Natural killer cell treated with Interleukin-12 subunit alpha and Interleukin-12 subunit beta and Interleukin-15 and Interleukin-18, amount 100 ng/mL, for 72 hours (primary cell): Measurements from ENCODE around the gene GUCD1. TPM values are rescaled to one million over a fixed set of nuclear protein-coding genes. Genes with fewer than 3 reads are reported as not detected.

ENCODE experiments used
- ATAC-seq, 2 donors: fragments of 150-1000 bp; cut with Tn5 transposase in 1 of 2; sonication (Bioruptor Pico), chemical (Tn5 transposase) in 1 of 2; 2 replicates each; pipeline ENCODE4 v1.10.0; 2021
- DNase-seq: peaks from one replicate; pipeline ENCODE4 v3.0.0; 2022; ENCODE audit warnings: low spot score
- H3K27ac Mint-ChIP-seq, 2 donors: 1 replicate in 1 of 2; 2 replicates in 1 of 2; pipeline ENCODE4 v1.8.0; 2022; ENCODE audit warnings: mixed read lengths in 2 of 2, mild to moderate bottlenecking in 1 of 2, moderate library complexity in 1 of 2
- H3K27me3 Mint-ChIP-seq, 2 donors: 1 replicate in 1 of 2; 2 replicates in 1 of 2; pipeline ENCODE4 v1.8.0; 2022; ENCODE audit warnings: mixed read lengths in 2 of 2
- H3K36me3 Mint-ChIP-seq: one replicate; pipeline ENCODE4 v1.8.0; 2022; ENCODE audit warnings: mixed read lengths
- H3K4me1 Mint-ChIP-seq, 2 donors: 1 replicate in 1 of 2; 2 replicates in 1 of 2; pipeline ENCODE4 v1.8.0; 2022; ENCODE audit warnings: low read depth in 2 of 2, mixed read lengths in 2 of 2, mild to moderate bottlenecking in 1 of 2
- H3K4me3 Mint-ChIP-seq: one replicate; pipeline ENCODE4 v1.8.0; 2022; ENCODE audit warnings: mixed read lengths
- H3K9me3 Mint-ChIP-seq: 2 replicates; pipeline ENCODE4 v1.8.0; 2022; ENCODE audit warnings: mixed read lengths
- total RNA-seq, 2 donors: library from RNA; stranded (reverse); gene quantifications; one replicate each; pipeline ENCODE4 v1.2.3, GENCODE V29; 2022

GUCD1 gene
- total RNA-seq, 2 donors from 2014 or later = 105 to 111 TPM

- ATAC-seq (peak in 1 of 2 donors; percentile 38), DNase-seq (no peak)
- Mint-ChIP-seq H3K9me3 (no peaks in the 10 kb centered on the region), H3K27ac (peak overlapping the region; percentile 28 to 84), H3K27me3 (no peaks in the 10 kb centered on the region), H3K4me1 (peaks cover 26 to 30% of the 10 kb centered on the region in 2 donors), H3K36me3 (no peaks in the 10 kb centered on the region), H3K4me3 (peak overlapping the region; percentile 23)
These were observed 51.0 kb downstream of the GUCD1 start for GRCh38 chr22:24503843-24504338.

GRCh38 chr22:24503137-24503842, 51.6 kb downstream of the GUCD1 start:
- no peaks in the 10 kb centered on the region for H3K9me3 Mint-ChIP-seq
- DNase-seq = peak; percentile 81
- H3K36me3 Mint-ChIP-seq = no peaks in the 10 kb centered on the region
- peak overlapping the region; percentile 23 for H3K4me3 Mint-ChIP-seq
- H3K27ac Mint-ChIP-seq = peak overlapping the region; percentile 28 to 84
- peaks cover 28 to 34% of the 10 kb centered on the region in 2 donors for H3K4me1 Mint-ChIP-seq
- no peaks in the 10 kb centered on the region for H3K27me3 Mint-ChIP-seq
- ATAC-seq = peak; percentile 83 to 88

GRCh38 chr22:24502541-24502940, 52.4 kb downstream of the GUCD1 start:
- H3K36me3 Mint-ChIP-seq = no peaks in the 10 kb centered on the region
- peak overlapping the region in 1 of 2 donors; percentile 84 for H3K27ac Mint-ChIP-seq
- no peak for ATAC-seq
- H3K27me3 Mint-ChIP-seq = no peaks in the 10 kb centered on the region
- no peak for DNase-seq
- H3K9me3 Mint-ChIP-seq = no peaks in the 10 kb centered on the region
- peaks cover 35 to 41% of the 10 kb centered on the region in 2 donors for H3K4me1 Mint-ChIP-seq
- no peak overlapping the region for H3K4me3 Mint-ChIP-seq

GRCh38 chr22:24502034-24502433, 52.9 kb downstream of the GUCD1 start:
- Mint-ChIP-seq H3K4me3 (no peak overlapping the region), H3K36me3 (no peaks in the 10 kb centered on the region), H3K27ac (peak overlapping the region in 1 of 2 donors; percentile 84), H3K27me3 (no peaks in the 10 kb centered on the region), H3K9me3 (no peaks in the 10 kb centered on the region), H3K4me1 (peaks cover 36 to 43% of the 10 kb centered on the region in 2 donors)
- ATAC-seq (no peak), DNase-seq (no peak)

- no peaks in the 10 kb centered on the region for H3K36me3 Mint-ChIP-seq
- H3K27me3 Mint-ChIP-seq = peaks cover 0 to 3% of the 10 kb centered on the region in 2 donors
- H3K4me3 Mint-ChIP-seq = no peak overlapping the region
- H3K9me3 Mint-ChIP-seq = no peaks in the 10 kb centered on the region
- H3K4me1 Mint-ChIP-seq = peaks cover 31 to 43% of the 10 kb centered on the region in 2 donors
- DNase-seq (no peak), ATAC-seq (no peak)
- peak overlapping the region in 1 of 2 donors; percentile 7 for H3K27ac Mint-ChIP-seq
These were observed 53.5 kb downstream of the GUCD1 start for GRCh38 chr22:24501301-24502005.

GRCh38 chr22:24500277-24500820, 54.6 kb downstream of the GUCD1 start:
- no peak for ATAC-seq
- H3K27me3 Mint-ChIP-seq = peaks cover 0 to 7% of the 10 kb centered on the region in 2 donors
- H3K27ac Mint-ChIP-seq = peak overlapping the region in 1 of 2 donors; percentile 7
- no peaks in the 10 kb centered on the region for H3K9me3 Mint-ChIP-seq
- H3K4me3 Mint-ChIP-seq = no peak overlapping the region
- no peaks in the 10 kb centered on the region for H3K36me3 Mint-ChIP-seq
- H3K4me1 Mint-ChIP-seq = peaks cover 28 to 40% of the 10 kb centered on the region in 2 donors
- DNase-seq = no peak

- DNase-seq (no peak), ATAC-seq (no peak)
- Mint-ChIP-seq H3K36me3 (no peaks in the 10 kb centered on the region), H3K9me3 (no peaks in the 10 kb centered on the region), H3K4me3 (no peak overlapping the region), H3K27me3 (peaks cover 0 to 11% of the 10 kb centered on the region in 2 donors), H3K4me1 (peaks cover 28 to 35% of the 10 kb centered on the region in 2 donors), H3K27ac (no peak overlapping the region)
These were observed 55.1 kb downstream of the GUCD1 start for GRCh38 chr22:24499706-24500276.

- Mint-ChIP-seq H3K27ac (peak overlapping the region in 1 of 2 donors; percentile 25), H3K9me3 (no peaks in the 10 kb centered on the region), H3K4me3 (no peak overlapping the region), H3K4me1 (peaks cover 26 to 34% of the 10 kb centered on the region in 2 donors), H3K27me3 (peaks cover 0 to 11% of the 10 kb centered on the region in 2 donors), H3K36me3 (no peaks in the 10 kb centered on the region)
- DNase-seq (no peak), ATAC-seq (no peak)
These were observed 56.1 kb downstream of the GUCD1 start for GRCh38 chr22:24498824-24499223.

- Mint-ChIP-seq H3K36me3 (no peaks in the 10 kb centered on the region), H3K9me3 (no peaks in the 10 kb centered on the region), H3K27me3 (peaks cover 0 to 15% of the 10 kb centered on the region in 2 donors), H3K4me3 (no peak overlapping the region), H3K27ac (peak overlapping the region; percentile 20 to 25), H3K4me1 (peaks cover 16 to 25% of the 10 kb centered on the region in 2 donors)
- no peak for DNase-seq
- peak; percentile 60 to 79 for ATAC-seq
These were observed 57.1 kb downstream of the GUCD1 start for GRCh38 chr22:24497841-24498258.

GRCh38 chr22:24496661-24497060, 58.3 kb downstream of the GUCD1 start:
- peaks cover 9 to 21% of the 10 kb centered on the region in 2 donors for H3K27me3 Mint-ChIP-seq
- no peaks in the 10 kb centered on the region for H3K9me3 Mint-ChIP-seq
- no peak overlapping the region for H3K4me3 Mint-ChIP-seq
- ATAC-seq (no peak), DNase-seq (no peak)
- peak overlapping the region in 1 of 2 donors; percentile 25 for H3K27ac Mint-ChIP-seq
- H3K4me1 Mint-ChIP-seq = peaks cover 10 to 19% of the 10 kb centered on the region in 2 donors
- no peaks in the 10 kb centered on the region for H3K36me3 Mint-ChIP-seq

- H3K9me3 Mint-ChIP-seq = no peaks in the 10 kb centered on the region
- peaks cover 10 to 19% of the 10 kb centered on the region in 2 donors for H3K4me1 Mint-ChIP-seq
- H3K27ac Mint-ChIP-seq = peak overlapping the region in 1 of 2 donors; percentile 25
- no peak overlapping the region for H3K4me3 Mint-ChIP-seq
- no peak for DNase-seq
- H3K27me3 Mint-ChIP-seq = peaks cover 9 to 21% of the 10 kb centered on the region in 2 donors
- ATAC-seq = no peak
- no peaks in the 10 kb centered on the region for H3K36me3 Mint-ChIP-seq
These were observed 58.7 kb downstream of the GUCD1 start for GRCh38 chr22:24496234-24496633.

GRCh38 chr22:24495365-24495675, 59.6 kb downstream of the GUCD1 start:
- Mint-ChIP-seq H3K36me3 (no peaks in the 10 kb centered on the region), H3K4me1 (peaks cover 10 to 19% of the 10 kb centered on the region in 2 donors), H3K27ac (no peak overlapping the region), H3K27me3 (peaks cover 9 to 23% of the 10 kb centered on the region in 2 donors), H3K4me3 (no peak overlapping the region), H3K9me3 (no peaks in the 10 kb centered on the region)
- DNase-seq (no peak), ATAC-seq (no peak)

- no peak within 1 kb of the TSS for H3K27ac Mint-ChIP-seq
- H3K27me3 Mint-ChIP-seq = peaks cover 9 to 23% of the 10 kb centered on the region in 2 donors
- H3K36me3 Mint-ChIP-seq = no peaks in the 10 kb centered on the region
- peaks cover 10 to 19% of the 10 kb centered on the region in 2 donors for H3K4me1 Mint-ChIP-seq
- DNase-seq (no peak), ATAC-seq (no peak)
- no peak within 1 kb of the TSS for H3K4me3 Mint-ChIP-seq
- no peaks in the 10 kb centered on the region for H3K9me3 Mint-ChIP-seq
These were observed 60.2 kb downstream of the GUCD1 start, which contains the start of gene UPB1 for GRCh38 chr22:24494528-24495364. Gene UPB1, plus strand, starts transcription at chr22:24495332. Its CDS starts 72 bp downstream, at chr22:24495404.
